HG02981 (cell line): ENCODE results near the gene CDK5RAP3.

Source experiments
- ATAC-seq: cut with Tn5 transposase; IDR thresholded peaks from one replicate; pipeline ENCODE4 v1.9.1; 2021; ENCODE audit warnings: mild to moderate bottlenecking, moderate library complexity; ENCODE audit not compliant: unreplicated experiment

CDK5RAP3 gene

DNA sequence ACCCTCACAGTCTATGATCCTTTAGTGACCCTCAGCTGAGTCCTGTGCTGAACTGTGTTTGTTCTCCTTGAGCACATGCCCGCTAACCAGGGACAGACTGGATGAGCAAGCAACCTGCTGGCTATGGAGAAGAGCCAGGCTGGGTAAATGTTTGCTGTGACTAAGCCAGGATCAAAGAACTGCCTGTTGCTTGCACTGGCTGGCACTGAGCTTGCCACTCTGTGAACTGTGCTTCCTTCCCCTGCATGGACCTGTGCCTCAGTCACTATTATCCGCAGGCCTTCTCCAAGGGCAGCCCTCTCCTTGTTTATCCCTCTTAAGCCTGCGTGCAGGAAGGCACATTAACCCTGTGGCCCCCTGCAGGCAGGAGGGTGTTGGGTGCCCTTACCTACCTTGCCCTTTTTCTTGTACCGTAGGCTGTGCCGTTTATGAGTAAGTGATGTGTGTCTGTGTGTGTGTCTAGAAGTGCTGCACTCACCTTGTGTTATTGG lies 22.2 kb upstream of the CDK5RAP3 start:
- ATAC-seq = no peak

DNA sequence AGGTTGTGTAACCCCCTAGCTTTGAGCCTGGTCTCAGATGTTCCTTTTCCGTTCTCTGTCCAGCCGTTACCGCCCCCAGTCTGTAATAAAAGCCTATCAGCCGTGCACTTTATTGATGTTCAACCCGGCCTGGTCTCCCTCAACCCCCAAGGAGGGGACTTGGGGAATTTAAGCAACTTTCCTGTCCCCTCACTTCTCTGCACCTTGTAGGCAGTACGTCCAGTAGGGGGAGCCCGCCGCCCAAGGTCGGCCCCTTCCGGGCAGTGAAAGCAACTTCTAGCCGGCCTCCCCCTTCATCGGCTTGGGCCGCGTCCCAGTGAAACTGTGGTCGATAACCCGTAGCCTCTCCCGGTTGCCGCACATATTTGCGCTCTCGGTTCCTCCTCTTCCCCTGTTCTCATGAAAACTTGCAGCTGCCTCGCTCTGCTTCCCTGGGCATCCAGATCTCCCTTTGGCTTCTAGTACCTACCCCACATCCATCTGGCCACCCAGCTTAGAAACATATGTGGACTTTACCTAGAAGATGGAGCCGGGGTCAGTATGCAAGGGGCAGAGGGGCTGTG lies 21.6 kb upstream of the CDK5RAP3 start:
- ATAC-seq = no peak

DNA sequence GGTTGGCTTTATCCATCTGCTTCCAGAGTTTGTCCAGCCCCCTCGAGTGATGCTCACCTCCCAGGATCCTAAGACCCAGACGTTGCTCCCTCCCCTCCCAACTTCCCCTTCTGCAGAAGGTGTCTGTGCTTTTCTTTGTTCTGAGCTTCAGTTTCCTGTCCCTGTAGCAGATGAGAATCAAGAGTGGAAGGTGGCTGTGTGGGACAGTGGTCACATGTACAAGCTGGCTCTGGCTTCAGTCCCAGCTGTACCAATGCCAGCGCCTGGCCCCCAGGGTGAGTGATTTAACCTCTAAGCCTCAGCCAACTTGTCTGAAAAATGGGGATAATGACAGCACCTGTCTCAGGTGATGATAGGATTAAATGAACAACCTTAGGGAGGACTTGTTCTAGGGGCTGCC lies 21.0 kb upstream of the CDK5RAP3 start:
- no peak for ATAC-seq

DNA sequence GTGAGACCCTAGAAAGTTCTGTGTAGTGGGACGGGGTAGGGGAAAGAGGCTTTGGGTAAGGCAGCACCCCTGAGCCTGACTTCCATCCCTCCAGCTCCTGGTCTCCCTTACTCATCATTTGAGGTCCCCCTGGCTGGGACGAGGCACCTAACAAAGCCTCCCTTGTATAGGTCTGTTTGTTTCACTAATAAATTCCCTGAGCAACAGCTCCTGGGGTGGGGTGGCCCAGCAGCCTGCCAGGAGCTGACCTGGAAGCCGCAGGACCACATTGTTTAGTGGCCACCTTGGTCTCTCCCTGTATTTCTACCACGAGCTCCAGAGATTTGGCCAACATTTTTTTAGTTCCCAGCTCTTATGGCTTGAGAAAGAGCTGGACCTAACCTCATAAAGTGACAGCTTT lies 20.5 kb upstream of the CDK5RAP3 start:
- no peak for ATAC-seq

DNA sequence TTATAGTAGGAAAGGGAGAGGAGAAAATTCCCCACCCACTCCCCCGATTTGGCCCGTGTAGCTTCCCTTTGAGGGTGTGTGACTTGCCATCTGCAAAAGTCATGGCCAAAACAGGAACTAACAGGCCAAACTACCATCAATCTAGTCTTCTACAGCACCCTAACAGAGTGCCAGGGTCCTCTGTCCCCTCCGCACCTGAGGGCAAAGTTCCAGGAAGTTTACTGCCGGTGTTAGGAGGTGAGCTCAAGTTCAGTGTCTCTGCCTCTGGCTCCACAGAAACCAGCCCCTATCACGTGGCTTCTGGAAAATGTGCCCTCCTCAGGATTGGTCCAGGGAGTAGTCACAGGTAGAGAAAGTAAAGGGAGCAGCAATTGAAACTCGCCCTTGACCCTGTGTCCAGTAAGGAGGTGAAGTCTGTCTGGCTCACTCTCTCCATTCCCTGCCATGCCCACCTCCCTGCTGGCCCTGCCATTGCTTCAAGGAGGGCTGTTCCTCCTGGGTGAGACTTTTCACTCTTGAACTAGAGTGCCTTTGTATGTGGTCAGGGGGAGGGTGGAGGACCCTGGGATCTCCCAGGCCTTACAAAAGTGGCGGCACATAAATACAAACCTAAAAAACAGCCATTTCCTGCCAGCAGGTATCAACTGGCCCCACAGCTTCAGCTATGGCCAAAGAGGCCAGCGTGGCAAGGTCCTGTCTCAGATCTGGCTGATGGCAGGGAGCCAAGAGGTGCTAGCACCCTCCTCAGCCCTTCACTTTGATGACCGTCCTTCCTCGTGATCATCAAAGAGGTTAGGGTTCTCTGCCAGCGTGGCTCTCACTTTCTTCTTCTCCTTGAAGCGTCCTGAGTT lies 18.5 kb upstream of the CDK5RAP3 start:
- ATAC-seq = no peak

DNA sequence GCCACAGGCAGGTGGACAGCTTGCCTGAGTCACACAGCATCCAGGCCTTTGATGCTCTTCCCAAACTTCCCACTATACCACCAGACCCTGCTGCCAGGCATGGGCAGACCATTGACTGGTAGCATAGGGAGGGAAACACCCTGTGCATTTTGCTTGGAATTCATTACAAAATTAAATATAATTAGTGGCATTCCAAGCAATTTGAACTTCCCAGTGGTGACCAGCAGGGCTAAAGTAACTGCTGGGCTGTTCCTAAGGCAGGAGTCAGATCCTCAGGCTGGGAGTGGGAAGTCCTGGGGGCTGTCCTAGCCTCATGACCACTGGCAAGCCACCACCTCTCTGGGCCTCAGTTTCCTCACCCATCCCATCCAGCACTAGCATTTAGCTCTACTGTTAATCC lies 17.0 kb upstream of the CDK5RAP3 start:
- no peak for ATAC-seq

DNA sequence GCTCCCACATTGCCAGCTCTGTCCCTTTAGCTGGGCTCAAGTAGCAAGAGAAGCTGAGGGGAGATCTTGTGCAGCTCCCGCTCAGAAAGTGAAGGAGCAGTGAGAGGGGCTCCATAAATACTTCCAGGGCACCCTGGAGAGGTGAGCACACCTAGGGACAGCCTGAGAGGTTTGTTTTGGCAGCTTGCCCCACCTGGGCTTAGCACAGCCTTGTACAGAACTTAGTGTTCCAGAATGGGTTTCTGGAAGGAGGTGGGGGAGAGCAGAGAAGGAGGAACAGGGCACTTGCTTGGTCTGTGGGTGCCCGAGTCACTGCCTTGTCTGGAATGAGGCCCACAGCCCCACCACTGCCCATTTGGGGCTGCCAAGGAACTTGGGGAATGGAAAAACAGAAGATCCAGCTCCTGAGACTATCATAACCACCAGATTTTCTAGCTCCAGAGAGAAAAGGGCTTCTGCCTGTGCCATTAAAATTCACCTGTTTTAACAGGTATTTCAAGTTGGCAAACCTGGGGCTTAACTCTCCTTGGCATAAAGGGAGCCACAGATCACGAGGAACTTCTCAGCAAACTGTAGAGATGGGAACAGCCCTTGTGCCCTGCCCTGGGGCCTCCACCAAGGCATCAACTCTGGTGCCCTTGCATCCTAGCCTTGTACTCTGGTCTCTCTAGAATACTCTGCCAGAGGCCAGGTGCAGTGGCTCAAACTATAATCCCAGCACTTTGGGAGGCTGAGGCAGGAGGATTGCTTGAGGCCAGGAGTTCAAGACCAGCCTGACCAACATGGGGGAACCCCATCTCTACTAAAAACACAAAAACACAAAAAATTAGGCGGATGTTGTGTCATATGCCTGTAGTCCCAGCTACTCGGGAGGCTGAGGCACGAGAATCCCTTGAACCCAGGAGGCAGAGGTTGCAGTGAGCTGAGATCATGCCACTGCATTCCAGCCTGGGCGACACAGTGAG lies 15.1 kb upstream of the CDK5RAP3 start:
- no peak for ATAC-seq

DNA sequence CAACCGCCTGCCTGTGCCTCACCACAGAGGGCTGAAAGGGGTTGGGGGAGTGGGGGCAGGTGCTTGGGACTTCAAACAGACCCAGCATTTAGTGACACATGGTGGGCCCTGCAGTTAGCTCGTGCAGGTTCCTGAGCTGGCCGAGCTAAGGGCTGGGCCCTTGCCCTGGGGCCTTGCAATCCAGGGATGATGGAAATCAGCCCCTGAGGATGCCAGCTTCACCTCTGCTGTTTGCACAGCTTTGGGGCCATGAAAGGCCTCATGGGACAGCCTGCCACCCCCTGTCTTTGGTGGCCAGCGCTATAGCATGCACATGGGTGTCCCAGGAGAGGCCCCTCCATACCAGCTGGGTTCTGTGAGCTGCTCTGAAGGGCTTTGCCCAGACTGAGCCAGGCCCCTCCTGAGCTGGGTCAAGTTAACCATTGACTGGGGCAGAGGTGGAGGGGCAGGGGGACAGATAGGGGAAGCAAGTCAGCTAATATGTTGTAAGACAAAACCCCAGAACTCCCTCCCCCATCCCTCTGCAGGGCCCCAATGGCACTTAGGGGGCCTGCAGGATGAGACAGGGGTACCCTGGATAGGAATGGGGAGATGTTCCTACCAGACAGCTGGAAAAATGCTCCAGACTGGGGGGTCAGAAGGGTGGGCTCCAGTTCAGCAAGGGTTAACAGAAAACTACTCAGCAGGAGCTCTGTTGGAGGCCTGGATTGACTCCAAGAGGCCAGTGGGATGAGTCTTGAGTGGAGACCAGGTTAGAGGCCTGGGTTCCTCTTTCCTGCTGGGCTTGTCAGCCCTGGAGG lies 13.9 kb upstream of the CDK5RAP3 start:
- ATAC-seq = no peak

DNA sequence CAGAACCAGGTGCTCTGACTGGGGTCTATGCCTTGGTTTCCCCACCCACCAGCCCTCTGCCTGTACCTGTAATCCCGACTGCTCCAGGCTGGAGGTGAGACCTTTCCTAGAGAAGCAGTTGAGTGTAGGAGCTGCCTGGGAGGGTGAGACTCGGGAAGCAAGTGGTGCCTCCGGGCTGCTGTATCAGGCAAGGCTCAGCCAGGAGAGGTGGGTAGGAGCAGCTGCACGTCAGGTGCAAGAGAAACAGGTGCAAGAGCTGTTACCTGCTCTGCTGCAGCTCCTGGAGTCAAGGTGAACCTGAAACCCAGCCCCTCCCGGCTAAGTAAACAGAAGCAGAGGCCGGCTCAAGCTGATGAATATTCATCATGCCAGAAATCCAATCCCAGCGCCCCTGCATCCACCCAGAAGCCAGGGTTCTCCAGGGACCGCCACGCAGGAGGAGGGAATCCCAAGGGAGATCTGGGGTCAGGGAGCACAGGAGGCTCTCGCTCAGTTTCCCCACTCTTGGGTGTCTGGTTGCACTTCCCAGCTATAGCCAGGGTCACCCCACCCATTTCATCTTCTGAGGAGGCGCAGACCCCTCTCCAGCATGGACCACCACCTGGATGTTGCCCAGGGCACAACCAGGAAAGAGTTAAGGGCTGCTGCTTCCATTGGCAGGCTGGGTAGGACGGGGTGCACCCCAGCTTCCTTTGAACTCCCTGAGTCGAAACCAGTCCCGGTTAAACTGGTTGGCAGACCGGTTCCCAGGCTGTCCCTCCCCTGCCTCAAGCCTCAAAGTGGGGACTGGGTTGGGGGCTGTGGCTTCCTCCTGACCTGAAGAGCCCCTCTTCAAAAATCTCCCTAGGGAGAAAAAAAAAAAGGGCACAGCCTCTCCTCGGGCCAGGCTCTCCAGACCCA lies 13.1 kb upstream of the CDK5RAP3 start, which contains the start of gene PRR15L:
TSS of gene PRR15L (minus strand) at position 293 of the 900 bp plus-strand sequence. CDS start 4,649 bp downstream, outside the sequence.
- ATAC-seq = no peak

DNA sequence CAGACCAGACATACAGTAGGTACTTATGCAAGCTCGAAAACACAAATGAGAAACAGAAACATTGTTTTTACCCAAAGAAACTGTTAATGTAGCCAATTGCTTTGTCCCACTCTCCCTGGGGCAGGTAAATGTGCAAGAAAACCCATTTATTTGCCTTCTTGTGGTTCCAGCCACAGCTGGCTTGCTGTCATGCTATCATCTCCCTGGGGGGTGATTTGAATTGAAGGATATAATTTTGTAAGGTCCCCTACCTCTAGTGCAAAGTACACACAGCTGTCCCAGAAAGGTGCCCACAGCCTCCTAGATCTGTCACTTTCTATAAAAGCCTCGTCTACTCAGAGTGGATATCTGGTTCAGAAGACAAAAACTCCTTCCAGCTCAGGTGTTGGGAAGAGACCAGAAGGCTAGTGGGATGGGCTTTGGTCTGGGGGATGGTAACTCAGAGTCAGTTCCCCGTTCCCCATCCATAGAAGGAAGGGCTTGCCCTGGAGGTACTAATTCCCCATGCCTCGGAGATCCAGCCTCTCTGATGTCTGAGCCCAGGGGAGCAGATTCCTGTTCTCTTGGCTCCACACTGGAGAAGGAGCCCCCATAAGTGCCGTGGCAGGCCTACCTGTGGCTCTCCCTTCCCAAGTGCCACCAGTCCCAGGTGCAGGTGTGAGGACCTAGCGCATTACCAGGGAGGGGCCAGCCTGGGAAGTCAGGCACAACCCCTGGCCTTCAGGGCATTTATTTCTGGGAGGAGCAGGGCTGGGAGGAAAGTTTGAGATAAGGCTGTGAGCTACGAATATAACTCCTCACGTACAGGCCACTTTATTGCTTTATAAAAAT lies 10.9 kb upstream of the CDK5RAP3 start:
- no peak for ATAC-seq

DNA sequence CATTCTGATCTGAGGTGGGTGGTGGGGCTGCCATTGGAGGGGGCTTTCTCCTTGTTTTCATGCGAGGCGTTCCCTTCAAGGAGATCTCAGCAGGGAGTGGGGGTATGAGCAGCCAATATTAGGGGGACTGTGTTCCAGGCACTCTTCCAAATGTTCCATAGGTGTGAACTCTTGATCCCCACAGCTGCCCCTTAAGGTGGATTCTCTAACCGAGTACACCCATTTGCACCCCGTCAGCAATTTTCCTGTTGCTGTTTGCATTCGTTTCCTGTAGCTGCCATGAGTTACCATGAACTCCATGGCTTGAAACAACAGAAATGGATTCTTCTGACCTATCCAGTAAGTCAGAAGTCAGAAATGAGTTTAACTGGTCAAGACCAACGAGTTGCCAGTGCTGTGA lies 9.5 kb upstream of the CDK5RAP3 start:
- ATAC-seq = no peak

DNA sequence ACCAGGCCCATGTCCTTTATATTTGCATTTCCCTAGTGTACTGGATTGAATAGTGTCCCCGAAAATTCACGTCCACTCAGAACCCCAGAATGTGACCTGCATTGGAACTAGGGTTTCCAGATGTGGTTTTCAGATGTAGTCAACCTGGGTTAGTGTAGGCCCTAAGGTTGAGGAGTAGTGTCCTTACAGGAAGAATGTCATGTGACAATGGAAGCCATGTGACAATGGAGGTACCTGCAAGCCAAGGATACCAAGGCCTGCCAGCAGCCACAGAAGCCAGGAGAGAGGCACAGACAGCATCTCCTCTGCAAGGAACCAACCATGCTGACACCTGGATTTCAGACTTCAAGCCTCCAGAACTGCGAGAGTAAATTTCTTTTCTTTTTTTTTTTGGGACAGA lies 8.0 kb upstream of the CDK5RAP3 start:
- ATAC-seq = no peak

DNA sequence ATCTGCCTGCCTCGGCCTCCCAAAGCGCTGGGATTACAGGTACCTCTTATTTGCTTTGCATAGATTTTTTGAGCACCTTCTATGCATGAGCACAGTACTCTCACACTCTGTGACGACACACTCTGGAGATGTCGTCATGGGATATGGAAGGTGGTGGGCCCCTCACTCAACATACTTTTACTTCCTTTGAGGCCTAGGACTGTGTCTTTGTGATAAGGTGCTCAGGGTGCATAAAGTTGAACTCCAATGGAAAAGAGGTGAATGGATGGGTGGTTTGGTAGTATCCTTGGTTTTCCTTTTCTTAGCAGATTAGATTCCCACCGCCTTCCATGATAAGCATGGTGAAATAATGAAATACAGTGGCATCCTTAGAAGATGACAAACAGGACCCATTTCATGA lies 6.1 kb upstream of the CDK5RAP3 start:
- ATAC-seq = no peak

DNA sequence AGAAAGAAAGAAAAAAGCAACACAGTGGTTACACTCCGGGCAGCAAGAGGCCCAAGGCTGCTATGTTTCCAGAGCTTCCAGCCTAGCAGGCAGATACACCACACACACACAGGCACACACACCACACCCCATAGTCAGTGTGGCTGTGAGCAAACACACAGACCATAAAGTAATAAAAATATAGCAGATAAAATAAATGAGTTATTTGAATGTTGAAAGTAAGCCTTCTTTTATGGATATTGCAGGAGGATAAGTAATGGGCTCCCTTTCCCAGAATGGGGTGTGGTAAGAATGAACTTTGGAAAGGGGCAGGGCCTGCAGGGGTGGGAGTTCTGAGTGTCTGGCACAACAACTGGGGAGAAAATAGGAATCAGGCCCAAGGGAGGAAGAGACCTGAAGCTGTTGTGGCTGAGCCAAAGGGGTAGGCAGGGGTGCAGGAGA lies 4.8 kb upstream of the CDK5RAP3 start:
- no peak for ATAC-seq

DNA sequence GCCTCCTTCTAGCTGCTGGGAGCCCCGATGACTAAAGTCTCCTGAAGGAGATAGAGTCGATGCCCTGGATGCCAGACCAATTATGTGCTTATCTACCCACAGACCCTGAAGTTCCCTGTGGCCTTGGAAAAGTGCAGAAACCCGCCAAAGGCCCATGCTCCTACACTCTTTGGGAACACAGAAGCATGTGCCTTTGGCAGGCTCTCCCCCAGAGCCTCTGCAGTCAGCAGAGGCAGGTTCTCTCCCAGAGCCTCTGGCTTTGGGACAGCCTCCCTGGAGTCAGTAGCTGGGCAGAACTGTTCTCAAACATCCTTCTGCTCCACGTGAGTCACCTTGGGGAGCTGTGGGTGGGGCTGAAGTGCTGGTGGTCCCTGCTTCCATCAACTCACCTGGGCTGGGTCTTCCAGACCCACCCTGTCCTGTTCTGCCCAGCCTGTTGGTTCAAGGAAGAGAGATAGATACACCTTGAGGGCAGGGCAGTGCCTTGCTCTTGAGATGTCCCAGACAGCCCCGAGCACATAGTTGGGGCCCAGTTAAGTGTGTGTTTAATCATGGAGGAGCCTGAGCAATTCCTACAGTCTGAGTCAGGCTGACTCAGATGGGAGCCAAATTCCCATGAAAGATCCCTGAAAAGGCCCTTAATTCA lies 3.2 kb upstream of the CDK5RAP3 start:
- ATAC-seq = no peak

DNA sequence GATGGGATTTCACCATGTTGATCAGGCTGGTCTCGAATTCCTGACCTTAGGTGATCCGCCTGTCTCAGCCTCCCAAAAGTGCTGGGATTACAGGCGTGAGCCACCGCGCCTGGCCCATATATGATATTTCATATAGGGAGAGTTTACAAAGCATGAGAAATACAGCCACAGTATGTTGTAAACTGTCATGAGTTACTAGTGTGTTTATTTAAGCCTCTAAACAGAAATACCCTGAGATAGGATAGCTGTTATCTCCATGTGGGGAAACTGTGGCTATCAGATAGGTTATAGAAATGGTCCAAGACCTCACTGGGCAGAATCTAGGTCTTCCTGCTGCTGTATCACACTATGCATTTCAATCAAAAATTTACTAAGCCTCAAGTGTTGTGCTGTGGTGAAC lies 2.1 kb upstream of the CDK5RAP3 start:
- ATAC-seq = no peak

DNA sequence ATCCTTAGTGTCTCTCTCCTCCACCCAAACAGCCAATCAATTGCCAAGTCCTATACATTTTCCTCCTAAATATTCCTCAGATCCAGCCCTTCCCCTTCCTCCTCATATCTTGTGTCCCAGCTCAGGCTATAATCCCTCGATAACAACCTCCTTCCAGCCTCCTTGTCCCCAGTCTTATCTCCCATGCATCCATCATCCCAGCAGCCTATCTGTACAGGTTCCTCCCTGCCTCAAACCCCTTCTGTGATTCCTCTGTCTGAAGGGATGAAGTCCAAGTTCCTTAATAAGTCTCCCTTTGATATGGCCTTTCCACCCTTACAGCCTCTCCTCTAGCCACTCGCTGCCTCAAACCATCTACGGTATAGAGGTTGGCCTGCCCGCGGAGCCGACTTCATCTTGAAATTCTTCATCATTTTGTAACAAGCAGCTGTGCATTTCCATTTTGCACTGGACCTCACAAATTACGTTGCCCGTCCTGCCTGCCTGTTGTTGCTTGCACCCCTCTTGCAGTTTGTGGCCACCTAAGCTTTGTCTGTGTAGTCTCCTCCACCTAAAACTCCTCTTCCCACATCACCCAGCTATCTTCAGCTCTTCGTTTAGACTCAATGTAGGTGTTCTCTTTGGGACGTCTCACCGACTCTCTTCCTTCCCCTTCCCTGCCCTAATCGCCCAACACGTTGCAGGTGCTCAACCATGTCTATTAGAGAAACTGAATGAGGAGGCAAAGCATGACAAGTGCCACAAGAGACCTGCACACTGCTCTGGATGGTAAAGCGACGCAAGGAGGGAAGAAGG lies 786 bp upstream of the CDK5RAP3 start:
- ATAC-seq = no peak
